Mesenchymal stem cell (in vitro differentiated cells and primary cell): ENCODE results near the gene FBXL13.

Experiments used
- DNase-seq: peaks from one replicate; pipeline ENCODE4 v3.0.0-alpha.2; 2013
- H2AFZ ChIP-seq: one replicate; pipeline ENCODE4 v1.6.1; 2013; ENCODE audit warnings: low read depth, mild to moderate bottlenecking, control low read depth, inconsistent platforms, low read length, moderate library complexity
- H2AK5ac ChIP-seq: 2 replicates; pipeline ENCODE4 v1.6.1; 2013; ENCODE audit warnings: low read length, moderate library complexity, mild to moderate bottlenecking, inconsistent platforms; ENCODE audit not compliant: severe bottlenecking
- H2BK120ac ChIP-seq: one replicate; pipeline ENCODE4 v1.6.1; 2013; ENCODE audit warnings: low read depth, mild to moderate bottlenecking, inconsistent platforms, low read length, moderate library complexity
- H2BK12ac ChIP-seq, 2 experiments: one replicate each; pipeline ENCODE4 v1.6.1; 2013; ENCODE audit warnings: inconsistent platforms in 2 of 2, low read length in 2 of 2, mild to moderate bottlenecking in 2 of 2, moderate library complexity in 2 of 2, control low read depth in 1 of 2
- H2BK15ac ChIP-seq: one replicate; pipeline ENCODE4 v1.6.1; 2013; ENCODE audit warnings: mild to moderate bottlenecking, low read depth, inconsistent platforms; ENCODE audit not compliant: poor library complexity, severe bottlenecking
- H2BK5ac ChIP-seq: 2 replicates; pipeline ENCODE4 v1.6.1; 2013; ENCODE audit warnings: low read depth, mild to moderate bottlenecking, low read length, control low read depth, inconsistent platforms; ENCODE audit not compliant: poor library complexity, severe bottlenecking
- H3K14ac ChIP-seq, 2 experiments: one replicate each; pipeline ENCODE4 v1.6.1; 2013; ENCODE audit warnings: inconsistent platforms in 2 of 2, low read length in 2 of 2, control low read depth in 1 of 2, mild to moderate bottlenecking in 1 of 2, moderate library complexity in 1 of 2
- H3K18ac ChIP-seq, 2 experiments: one replicate each; pipeline ENCODE4 v1.6.1; 2013; ENCODE audit warnings: inconsistent platforms in 2 of 2, low read length in 2 of 2, control low read depth in 1 of 2, low read depth in 1 of 2, mild to moderate bottlenecking in 1 of 2
- H3K23ac ChIP-seq, 2 experiments: one replicate each; pipeline ENCODE4 v1.6.1; 2013; ENCODE audit warnings: inconsistent platforms in 2 of 2, low read length in 2 of 2, mild to moderate bottlenecking in 2 of 2, moderate library complexity in 2 of 2, control low read depth in 1 of 2
- H3K27ac ChIP-seq: 2 replicates; pipeline ENCODE4 v1.5.1; 2013; ENCODE audit warnings: mild to moderate bottlenecking, moderate library complexity, low read length, control low read depth, inconsistent platforms; ENCODE audit not compliant: poor library complexity, severe bottlenecking
- H3K27me3 ChIP-seq, 2 experiments: 2 replicates each; pipeline versions ENCODE4 v1.6.1 to v1.7.0; 2013; ENCODE audit warnings: low read length in 2 of 2, mild to moderate bottlenecking in 2 of 2, moderate library complexity in 2 of 2, control low read depth in 1 of 2, inconsistent platforms in 1 of 2; ENCODE audit not compliant: control insufficient read depth in 1 of 2, insufficient read depth in 1 of 2
- H3K36me3 ChIP-seq, 2 experiments: 2 replicates each; pipeline versions ENCODE4 v1.6.1 to v1.7.0; 2013; ENCODE audit warnings: low read length in 2 of 2, control low read depth in 1 of 2, inconsistent platforms in 1 of 2, low read depth in 1 of 2, mild to moderate bottlenecking in 1 of 2; ENCODE audit not compliant: insufficient read depth in 2 of 2, control insufficient read depth in 1 of 2
- H3K4ac ChIP-seq, 2 experiments: one replicate each; pipeline ENCODE4 v1.6.1; 2013; ENCODE audit warnings: inconsistent platforms in 2 of 2, low read length in 2 of 2, mild to moderate bottlenecking in 2 of 2, moderate library complexity in 2 of 2, control low read depth in 1 of 2, low read depth in 1 of 2
- H3K4me1 ChIP-seq: 2 replicates; pipeline ENCODE4 v1.6.1; 2013; ENCODE audit warnings: low read depth, low read length, control low read depth; ENCODE audit not compliant: control insufficient read depth, insufficient read depth
- H3K4me2 ChIP-seq: 2 replicates; pipeline ENCODE4 v1.6.1; 2013; ENCODE audit warnings: low read length, mild to moderate bottlenecking, inconsistent platforms; ENCODE audit not compliant: poor library complexity, severe bottlenecking
- H3K4me3 ChIP-seq, 2 experiments: 2 replicates each; pipeline versions ENCODE4 v1.5.1 to v1.7.0; 2013; ENCODE audit warnings: low read length in 2 of 2, mild to moderate bottlenecking in 2 of 2, control low read depth in 1 of 2, low read depth in 1 of 2; ENCODE audit not compliant: insufficient read depth in 1 of 2
- H3K79me1 ChIP-seq: replicated peaks from 2 replicates; pipeline ENCODE4 v1.6.1; 2013; ENCODE audit warnings: mild to moderate bottlenecking, control low read depth, low read length, inconsistent platforms; ENCODE audit not compliant: poor library complexity, severe bottlenecking
- H3K9ac ChIP-seq: 2 replicates; pipeline ENCODE4 v1.7.0; 2013; ENCODE audit warnings: mild to moderate bottlenecking, low read length, moderate library complexity
- H3K9me3 ChIP-seq: 2 replicates; pipeline ENCODE4 v1.7.0; 2013; ENCODE audit warnings: mild to moderate bottlenecking, low read length; ENCODE audit not compliant: control insufficient read depth
- H4K8ac ChIP-seq: one replicate; pipeline ENCODE4 v1.6.1; 2013; ENCODE audit warnings: inconsistent platforms, mild to moderate bottlenecking, low read length, moderate library complexity
- H4K91ac ChIP-seq: one replicate; pipeline ENCODE4 v1.6.1; 2013; ENCODE audit warnings: mild to moderate bottlenecking, low read length, inconsistent platforms
- whole genome bisulfite sequencing: methylation state at CpG from one replicate; pipeline ENCODE4 v1.1.7; 2013; ENCODE audit warnings: mixed read lengths; 5-methylcytosine and 5-hydroxymethylcytosine counted together

FBXL13 gene

DNA sequence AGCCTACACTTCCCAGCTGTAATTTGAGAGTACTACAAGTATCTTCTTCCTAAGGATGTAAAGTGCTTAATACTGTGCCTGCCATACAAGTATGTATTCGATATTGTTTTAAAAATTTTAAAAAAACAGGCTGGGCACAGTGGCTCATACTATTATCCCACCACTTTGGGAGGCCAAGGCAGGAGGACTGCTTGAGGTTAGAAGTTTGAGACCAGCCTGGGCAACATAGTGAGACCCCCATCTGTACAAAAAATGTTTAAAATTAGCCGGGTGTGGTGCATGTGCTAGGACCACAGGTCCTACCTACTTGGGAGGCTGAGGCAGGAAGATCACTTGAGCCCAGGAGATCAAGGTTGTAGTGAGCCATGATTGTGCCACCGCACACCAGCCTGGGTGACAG is 8.6 kb upstream of the FBXL13 start:
- Histone ChIP-seq H2AK5ac (no peak overlapping the region), H3K9me3 (no peaks in the 10 kb centered on the region), H3K4me1 (no peaks in the 10 kb centered on the region), H3K14ac (no peak overlapping the region), H3K79me1 (peaks cover 15% of the 10 kb centered on the region), H2BK15ac (no peak overlapping the region), H4K91ac (no peak overlapping the region), H2BK12ac (no peak overlapping the region), H2AFZ (no peak overlapping the region), H3K27ac (no peak overlapping the region), H3K4me2 (no peak overlapping the region), H4K8ac (no peak overlapping the region), H3K18ac (no peak overlapping the region), H3K9ac (no peak overlapping the region), H2BK120ac (no peak overlapping the region), H3K4me3 (no peak overlapping the region), H2BK5ac (no peak overlapping the region), H3K4ac (no peak overlapping the region), H3K36me3 (peaks cover 10 to 55% of the 10 kb centered on the region in 2 experiments), H3K27me3 (no peaks in the 10 kb centered on the region), H3K23ac (no peak overlapping the region)
- DNase-seq: no peak
- 100% methylated on average over 3 of the region's 3 CpGs for WGBS

DNA sequence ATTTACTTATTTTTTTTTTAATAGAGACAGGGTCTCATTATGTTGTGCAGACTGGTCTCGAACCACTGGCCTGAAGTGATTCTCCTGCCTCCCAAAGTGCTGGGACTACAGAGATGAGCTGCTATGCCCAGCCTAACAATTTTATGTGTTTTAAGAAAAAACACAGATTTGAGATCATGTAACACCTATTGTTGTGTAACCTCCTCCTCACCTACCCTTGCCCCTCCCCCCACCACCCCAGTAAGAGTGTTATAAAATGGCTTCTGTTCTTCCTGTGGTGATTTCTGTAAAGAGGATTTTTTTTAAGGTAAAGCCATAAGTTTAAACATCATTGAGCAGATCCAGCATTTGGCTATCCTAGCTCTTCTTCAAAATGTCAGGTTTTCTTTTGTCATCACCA is 7.9 kb upstream of the FBXL13 start:
- Histone ChIP-seq H2BK12ac (no peak overlapping the region), H3K9me3 (no peaks in the 10 kb centered on the region), H2AFZ (no peak overlapping the region), H3K14ac (no peak overlapping the region), H3K36me3 (peaks cover 13 to 49% of the 10 kb centered on the region in 2 experiments), H3K4me3 (no peak overlapping the region), H3K4me1 (no peaks in the 10 kb centered on the region), H3K27me3 (no peaks in the 10 kb centered on the region), H4K91ac (no peak overlapping the region), H2BK120ac (no peak overlapping the region), H3K23ac (no peak overlapping the region), H3K18ac (no peak overlapping the region), H2BK15ac (no peak overlapping the region), H2AK5ac (no peak overlapping the region), H3K9ac (no peak overlapping the region), H3K4me2 (no peak overlapping the region), H3K4ac (no peak overlapping the region), H3K27ac (no peak overlapping the region), H4K8ac (no peak overlapping the region), H2BK5ac (no peak overlapping the region), H3K79me1 (peaks cover 18% of the 10 kb centered on the region)
- 100% methylated on average over 1 of the region's 1 CpG for WGBS
- no peak for DNase-seq

- Histone ChIP-seq H3K4ac (no peak overlapping the region), H3K79me1 (peaks cover 19% of the 10 kb centered on the region), H3K27ac (no peak overlapping the region), H3K4me1 (no peaks in the 10 kb centered on the region), H3K27me3 (no peaks in the 10 kb centered on the region), H2AFZ (no peak overlapping the region), H4K8ac (no peak overlapping the region), H3K23ac (no peak overlapping the region), H2BK15ac (no peak overlapping the region), H3K18ac (no peak overlapping the region), H4K91ac (no peak overlapping the region), H3K9ac (no peak overlapping the region), H3K4me3 (no peak overlapping the region), H3K9me3 (no peaks in the 10 kb centered on the region), H2AK5ac (no peak overlapping the region), H3K4me2 (no peak overlapping the region), H3K14ac (no peak overlapping the region), H3K36me3 (peaks cover 17 to 36% of the 10 kb centered on the region in 2 experiments), H2BK12ac (no peak overlapping the region), H2BK5ac (no peak overlapping the region), H2BK120ac (no peak overlapping the region)
- no CpG with 5 or more reads among the region's 2 CpGs for WGBS
- no peak for DNase-seq
Observed at GRCh38 chr7:103080923-103081322, 6.3 kb upstream of the FBXL13 start.

GRCh38 chr7:103079836-103080235 is 5.2 kb upstream of the FBXL13 start:
- Histone ChIP-seq H3K79me1 (peaks cover 15% of the 10 kb centered on the region), H3K4ac (no peak overlapping the region), H3K27me3 (no peaks in the 10 kb centered on the region), H2BK5ac (no peak overlapping the region), H3K9me3 (no peaks in the 10 kb centered on the region), H3K27ac (no peak overlapping the region), H2BK12ac (no peak overlapping the region), H4K8ac (no peak overlapping the region), H2AFZ (no peak overlapping the region), H3K4me2 (no peak overlapping the region), H4K91ac (no peak overlapping the region), H3K36me3 (peaks cover 13 to 27% of the 10 kb centered on the region in 2 experiments), H2BK15ac (no peak overlapping the region), H3K23ac (no peak overlapping the region), H3K4me1 (no peaks in the 10 kb centered on the region), H3K14ac (no peak overlapping the region), H3K4me3 (no peak overlapping the region), H3K9ac (no peak overlapping the region), H2AK5ac (no peak overlapping the region), H3K18ac (no peak overlapping the region), H2BK120ac (no peak overlapping the region)
- no peak for DNase-seq
- WGBS: 100% methylated on average over 2 of the region's 3 CpGs
